Measurements from ENCODE around the gene PTPRT. TPM values are rescaled to one million over a fixed set of nuclear protein-coding genes. Genes with fewer than 3 reads are reported as not detected.

Gene PTPRT
- polyA plus RNA-seq, 1 of the 3 experiments (the other 2 are of a cell fraction), result not detected

- no peak for TF ChIP-seq TEAD4 (IDR thresholded peaks at IDR 0.05; ENCODE audit: borderline replicate concordance, insufficient read depth)
- TF ChIP-seq RAD21 (IDR thresholded peaks at IDR 0.05; ENCODE audit: low read length), result no peak
- no peak for TF ChIP-seq SMC3 (IDR thresholded peaks at IDR 0.05; ENCODE audit: low read depth, low read length)
These were observed 870.3 kb downstream of the PTPRT start (continued) for GRCh38 chr20:42319252-42320013.

DNA sequence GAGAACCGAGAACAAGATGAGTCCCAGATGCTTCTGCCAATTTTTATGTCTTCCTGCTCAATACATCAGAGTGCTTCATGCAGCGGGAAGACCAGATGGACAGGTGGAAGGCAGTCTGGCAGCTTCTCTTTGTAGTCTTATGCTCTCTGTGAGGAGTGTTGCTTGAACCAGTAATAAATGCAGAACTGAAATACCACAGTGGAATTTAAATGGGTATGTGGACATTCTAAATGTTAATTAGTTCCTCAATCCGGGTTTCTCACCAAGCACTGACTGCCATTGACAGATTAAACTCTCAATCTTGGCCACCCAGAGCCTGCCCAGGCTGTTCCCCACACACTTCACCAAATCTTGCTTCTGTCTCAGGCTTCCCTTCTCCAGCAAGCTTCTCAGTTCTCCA, 876.0 kb downstream of the PTPRT start:
- Histone ChIP-seq H3K79me2 (ENCODE audit: insufficient read depth) (no peaks in the 10 kb centered on the region), H3F3A (replicated peaks; ENCODE audit: insufficient read depth) (no peaks in the 10 kb centered on the region), H3K9me3 (no peaks in the 10 kb centered on the region), H3K27ac (ENCODE audit: low read depth in 2 of 2, low read length in 1 of 2) (no peak overlapping the region), H3K36me3 (replicated peaks in 1 of 2; ENCODE audit: control insufficient read depth in 1 of 2, insufficient read depth in 2 of 2, low read length in 1 of 2) (no peaks in the 10 kb centered on the region), H3K4me1 (ENCODE audit: control insufficient read depth in 1 of 2, insufficient read depth in 2 of 2, low read depth in 1 of 2, low read length in 1 of 2) (no peaks in the 10 kb centered on the region), H3K4me3 (ENCODE audit: low read depth in 2 of 2, low read length in 1 of 2) (no peak overlapping the region), H3K9ac (no peak overlapping the region), H2AFZ (ENCODE audit: low read depth) (no peak overlapping the region), H3K9me2 (no peaks in the 10 kb centered on the region), H3K4me2 (no peak overlapping the region), H3K27me3 (ENCODE audit: insufficient read depth) (no peaks in the 10 kb centered on the region), H4K20me1 (ENCODE audit: insufficient read depth) (no peaks in the 10 kb centered on the region)
- TF ChIP-seq POLR2AphosphoS5 (IDR thresholded peaks at IDR 0.05; ENCODE audit: low read depth, low read length), result no peak
- no peak for TF ChIP-seq CTCF (IDR thresholded peaks at IDR 0.05)
- TF ChIP-seq FOXJ3 (CRISPR knock-in tag; IDR thresholded peaks at IDR 0.05), result no peak
- no peak for TF ChIP-seq YY1 (IDR thresholded peaks at IDR 0.05; ENCODE audit: low read depth)
- TF ChIP-seq, protein P1, sequence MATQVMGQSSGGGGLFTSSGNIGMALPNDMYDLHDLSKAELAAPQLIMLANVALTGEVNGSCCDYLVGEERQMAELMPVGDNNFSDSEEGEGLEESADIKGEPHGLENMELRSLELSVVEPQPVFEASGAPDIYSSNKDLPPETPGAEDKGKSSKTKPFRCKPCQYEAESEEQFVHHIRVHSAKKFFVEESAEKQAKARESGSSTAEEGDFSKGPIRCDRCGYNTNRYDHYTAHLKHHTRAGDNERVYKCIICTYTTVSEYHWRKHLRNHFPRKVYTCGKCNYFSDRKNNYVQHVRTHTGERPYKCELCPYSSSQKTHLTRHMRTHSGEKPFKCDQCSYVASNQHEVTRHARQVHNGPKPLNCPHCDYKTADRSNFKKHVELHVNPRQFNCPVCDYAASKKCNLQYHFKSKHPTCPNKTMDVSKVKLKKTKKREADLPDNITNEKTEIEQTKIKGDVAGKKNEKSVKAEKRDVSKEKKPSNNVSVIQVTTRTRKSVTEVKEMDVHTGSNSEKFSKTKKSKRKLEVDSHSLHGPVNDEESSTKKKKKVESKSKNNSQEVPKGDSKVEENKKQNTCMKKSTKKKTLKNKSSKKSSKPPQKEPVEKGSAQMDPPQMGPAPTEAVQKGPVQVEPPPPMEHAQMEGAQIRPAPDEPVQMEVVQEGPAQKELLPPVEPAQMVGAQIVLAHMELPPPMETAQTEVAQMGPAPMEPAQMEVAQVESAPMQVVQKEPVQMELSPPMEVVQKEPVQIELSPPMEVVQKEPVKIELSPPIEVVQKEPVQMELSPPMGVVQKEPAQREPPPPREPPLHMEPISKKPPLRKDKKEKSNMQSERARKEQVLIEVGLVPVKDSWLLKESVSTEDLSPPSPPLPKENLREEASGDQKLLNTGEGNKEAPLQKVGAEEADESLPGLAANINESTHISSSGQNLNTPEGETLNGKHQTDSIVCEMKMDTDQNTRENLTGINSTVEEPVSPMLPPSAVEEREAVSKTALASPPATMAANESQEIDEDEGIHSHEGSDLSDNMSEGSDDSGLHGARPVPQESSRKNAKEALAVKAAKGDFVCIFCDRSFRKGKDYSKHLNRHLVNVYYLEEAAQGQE (IDR thresholded peaks at IDR 0.05; ENCODE audit: low read depth, low read length), result no peak
- no peak for TF ChIP-seq TCF12 (IDR thresholded peaks at IDR 0.05)
- no peak for TF ChIP-seq EP300 (IDR thresholded peaks at IDR 0.05; ENCODE audit: borderline replicate concordance in 1 of 2, low read depth in 1 of 2, low read length in 1 of 2)
- no peak for TF ChIP-seq FOSL2 (IDR thresholded peaks at IDR 0.05; ENCODE audit: borderline replicate concordance, low read depth)
- TF ChIP-seq RCOR1 (IDR thresholded peaks at IDR 0.05; ENCODE audit: low read length), result no peak
- TF ChIP-seq SMC3 (IDR thresholded peaks at IDR 0.05; ENCODE audit: low read depth, low read length), result no peak
- TF ChIP-seq TAF1 (IDR thresholded peaks at IDR 0.05; ENCODE audit: borderline replicate concordance, low read depth, low read length), result no peak
- no peak for TF ChIP-seq EZH2phosphoT487 (IDR thresholded peaks at IDR 0.05; ENCODE audit: borderline replicate concordance, low read depth)
- no peak for TF ChIP-seq TEAD4 (IDR thresholded peaks at IDR 0.05; ENCODE audit: borderline replicate concordance, insufficient read depth)
- TF ChIP-seq ELF1 (IDR thresholded peaks at IDR 0.05), result no peak
- TF ChIP-seq FOXM1 (IDR thresholded peaks at IDR 0.05; ENCODE audit: low read depth), result no peak
- TF ChIP-seq, protein P2, sequence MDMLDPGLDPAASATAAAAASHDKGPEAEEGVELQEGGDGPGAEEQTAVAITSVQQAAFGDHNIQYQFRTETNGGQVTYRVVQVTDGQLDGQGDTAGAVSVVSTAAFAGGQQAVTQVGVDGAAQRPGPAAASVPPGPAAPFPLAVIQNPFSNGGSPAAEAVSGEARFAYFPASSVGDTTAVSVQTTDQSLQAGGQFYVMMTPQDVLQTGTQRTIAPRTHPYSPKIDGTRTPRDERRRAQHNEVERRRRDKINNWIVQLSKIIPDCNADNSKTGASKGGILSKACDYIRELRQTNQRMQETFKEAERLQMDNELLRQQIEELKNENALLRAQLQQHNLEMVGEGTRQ (IDR thresholded peaks at IDR 0.05; ENCODE audit: borderline replicate concordance, low read depth, low read length), result no peak
- no peak for TF ChIP-seq MEF2A (IDR thresholded peaks at IDR 0.05; ENCODE audit: borderline replicate concordance, low read depth)
- 8% methylated on average over 3 of the region's 3 CpGs for WGBS (ENCODE audit: low lambda C conversion rate)
- no peak for DNase-seq
- ChIA-PET CTCF (no interaction called here), POLR2A (no interaction called here)

All from SK-N-SH (cell line).